HG03342 (cell line): ENCODE data around the gene GINM1.

Experiments used
- ATAC-seq: cut with Tn5 transposase; IDR thresholded peaks from one replicate; pipeline ENCODE4 v1.9.1; 2021; ENCODE audit warnings: mild to moderate bottlenecking, moderate library complexity; ENCODE audit not compliant: unreplicated experiment

The GINM1 gene

GRCh38 chr6:149565527-149566409 is at the start of gene GINM1:
Gene GINM1, plus strand, starts transcription at chr6:149566375. Its CDS starts 40 bp downstream, at chr6:149566415.
- peak; percentile 76 for ATAC-seq

GRCh38 chr6:149529650-149530049 is 36.5 kb upstream of the GINM1 start:
- ATAC-seq = no peak

GRCh38 chr6:149534742-149535141 is 31.4 kb upstream of the GINM1 start:
- no peak for ATAC-seq

GRCh38 chr6:149541139-149541538 is 25.0 kb upstream of the GINM1 start:
- ATAC-seq = no peak

GRCh38 chr6:149544646-149545257 is 21.4 kb upstream of the GINM1 start:
- peak; percentile 3 for ATAC-seq

- peak; percentile 41 for ATAC-seq
Observed at GRCh38 chr6:149545258-149545753, 20.9 kb upstream of the GINM1 start.

GRCh38 chr6:149545754-149546471 is 20.3 kb upstream of the GINM1 start, which contains the start of gene PPIL4:
Gene PPIL4, minus strand, starts transcription at chr6:149546043. Its CDS starts 38 bp downstream, at chr6:149546005.
- peak; percentile 87 for ATAC-seq

- ATAC-seq = no peak
Observed at GRCh38 chr6:149551920-149552319, 14.3 kb upstream of the GINM1 start.

- ATAC-seq = no peak
Observed at GRCh38 chr6:149558029-149558428, 8.1 kb upstream of the GINM1 start.

- ATAC-seq = no peak
Observed at GRCh38 chr6:149559389-149559788, 6.8 kb upstream of the GINM1 start.

- no peak for ATAC-seq
Observed at GRCh38 chr6:149560736-149561135, 5.4 kb upstream of the GINM1 start.

GRCh38 chr6:149563203-149563927 is 2.8 kb upstream of the GINM1 start:
- ATAC-seq = no peak

GRCh38 chr6:149563928-149564325 is 2.2 kb upstream of the GINM1 start:
- ATAC-seq = no peak

- ATAC-seq = peak; percentile 24
Observed at GRCh38 chr6:149566410-149567193, 427 bp downstream of the GINM1 start.

GRCh38 chr6:149567194-149567586 is 1.0 kb downstream of the GINM1 start:
- ATAC-seq = no peak

GRCh38 chr6:149567945-149568585 is 1.9 kb downstream of the GINM1 start:
- no peak for ATAC-seq

GRCh38 chr6:149580880-149581279 is 14.7 kb downstream of the GINM1 start:
- ATAC-seq = no peak

GRCh38 chr6:149581349-149581748 is 15.2 kb downstream of the GINM1 start:
- no peak for ATAC-seq

GRCh38 chr6:149586149-149586548 is 20.0 kb downstream of the GINM1 start:
- ATAC-seq = no peak
